Fibroblast of upper back skin (primary cell): ENCODE data around the gene RASGEF1B.

ENCODE experiments used
- DNase-seq: peaks from one replicate; pipeline ENCODE4 v3.0.0-alpha.2; 2013

Gene RASGEF1B

DNA sequence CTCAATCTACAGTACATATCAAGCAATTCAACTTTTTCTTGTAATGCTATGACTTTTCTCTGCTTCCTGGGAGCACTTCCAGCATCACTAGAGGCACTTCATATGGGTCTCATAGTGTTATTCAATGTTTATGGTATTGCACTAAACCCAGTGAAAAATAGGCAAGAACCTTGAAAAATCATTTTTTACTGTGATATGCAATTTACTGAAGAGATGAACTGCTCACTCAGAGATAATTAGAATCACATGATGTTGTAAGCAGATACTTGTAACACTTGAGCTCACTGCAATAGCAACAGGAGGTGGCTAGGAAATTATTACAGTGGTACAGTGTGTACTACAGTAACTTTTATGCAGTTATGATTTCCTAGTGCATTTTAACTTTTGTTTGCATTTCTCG, 93.3 kb downstream of the RASGEF1B start:
- peak; percentile 20 for DNase-seq

DNA sequence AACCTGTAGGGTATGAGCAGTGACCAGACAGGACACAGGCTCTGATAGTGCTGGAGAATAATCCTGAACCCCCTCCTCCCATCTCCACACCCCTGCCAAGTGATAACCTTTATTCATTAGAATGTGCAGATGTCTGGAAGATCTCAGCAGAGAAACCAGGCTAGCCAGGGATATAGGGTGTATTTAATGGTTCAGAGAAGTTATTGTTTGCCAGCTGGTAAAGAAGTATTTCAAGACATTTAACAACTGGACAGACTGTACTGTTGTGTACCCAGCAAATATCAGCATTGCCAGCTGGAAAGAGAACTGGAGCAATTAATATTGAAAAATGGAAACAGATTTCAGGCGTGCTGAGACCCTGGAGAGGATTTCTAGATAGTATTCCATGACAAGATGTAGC, 94.5 kb downstream of the RASGEF1B start:
- no peak for DNase-seq

DNA sequence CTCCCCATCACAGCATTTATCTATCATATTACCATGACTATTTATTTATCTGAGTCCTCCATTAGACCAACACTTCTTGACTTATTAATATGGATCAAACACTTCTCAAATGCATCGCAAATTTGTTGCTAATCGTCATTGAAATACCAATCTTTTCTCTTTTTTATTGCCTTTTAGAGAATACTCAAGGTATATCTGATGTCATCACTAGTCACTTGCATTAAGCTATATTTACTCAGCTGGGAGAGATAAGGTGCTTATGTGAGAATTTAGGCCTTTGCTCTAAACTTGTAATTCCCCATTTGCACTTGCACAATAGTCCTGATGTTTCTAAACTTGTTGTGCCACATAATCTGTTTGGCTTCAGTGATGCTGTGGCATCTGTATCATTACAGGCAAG, 95.0 kb downstream of the RASGEF1B start:
- no peak for DNase-seq
